WI38 (cell line): ENCODE measurements around the gene ESPN.
A peak's percentile ranks its signal among the peaks of the same experiment; 100 is the strongest.

Experiments used
- H3K4me3 ChIP-seq: 2 replicates; pipeline ENCODE4 v1.5.1; 2011; ENCODE audit warnings: low read depth, mild to moderate bottlenecking, control low read depth, low read length
- CTCF ChIP-seq: IDR thresholded peaks from 2 replicates; pipeline ENCODE4 v1.5.1; 2012; ENCODE audit warnings: low read depth, mild to moderate bottlenecking, control low read depth, low read length

ESPN gene

DNA sequence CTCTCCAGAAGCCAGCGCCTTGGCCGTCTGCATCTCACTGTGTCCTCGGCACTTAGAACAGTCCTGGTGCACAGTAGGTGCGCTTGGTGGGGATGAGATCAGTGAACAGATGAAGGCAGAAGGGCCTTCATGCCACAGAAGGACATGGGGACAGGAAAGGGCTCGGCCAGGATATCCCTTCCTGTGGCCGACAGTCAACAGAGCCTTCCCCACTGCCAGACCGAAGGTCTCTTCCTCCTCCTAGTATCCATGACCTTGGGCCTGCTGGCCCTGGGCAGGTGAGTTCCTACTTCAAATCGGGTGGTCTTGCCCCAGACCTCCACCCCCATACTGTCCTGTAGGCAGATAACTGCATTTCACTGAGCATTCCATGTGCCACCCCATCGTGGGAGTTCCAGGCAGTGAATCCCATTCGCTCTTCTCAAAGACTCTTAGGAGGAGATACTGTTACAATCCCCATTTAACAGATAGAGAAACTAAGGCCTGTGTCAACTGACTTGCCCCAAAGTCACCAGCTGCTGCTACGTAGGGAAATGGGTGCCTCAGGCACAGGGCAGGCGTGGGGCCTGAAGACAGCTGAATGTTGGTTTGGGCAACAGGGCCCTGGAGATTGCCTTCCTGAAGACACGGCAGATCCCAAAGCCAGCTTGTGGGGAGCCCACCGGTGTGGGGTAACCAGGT, 63.4 kb downstream of the ESPN start:
- H3K4me3 ChIP-seq, result no peak overlapping the region
- TF ChIP-seq CTCF, result no peak

GRCh38 chr1:6488602-6489382, 64.2 kb downstream of the ESPN start:
- H3K4me3 ChIP-seq, result no peak overlapping the region
- TF ChIP-seq CTCF, result no peak

DNA sequence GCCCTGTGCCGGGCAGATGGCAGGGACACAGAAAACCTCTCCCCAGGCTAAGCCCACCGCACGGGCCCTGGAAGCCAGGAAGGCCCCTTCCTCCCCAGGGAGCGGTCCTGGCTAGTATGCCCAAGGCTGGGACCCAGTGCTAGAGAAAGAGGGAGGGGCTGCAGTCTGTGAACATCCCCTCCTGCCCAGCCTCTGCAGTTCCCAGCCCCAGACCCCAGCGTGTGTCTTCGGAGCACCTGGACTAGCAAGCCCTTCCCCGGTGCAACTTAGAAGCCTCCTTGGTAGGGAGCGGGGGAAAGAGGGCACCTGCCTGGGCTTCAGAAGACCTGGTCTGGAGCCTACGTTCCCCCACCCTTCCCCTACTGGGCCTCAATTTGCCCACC, 64.8 kb downstream of the ESPN start:
- H3K4me3 ChIP-seq, result no peak overlapping the region
- no peak for TF ChIP-seq CTCF

DNA sequence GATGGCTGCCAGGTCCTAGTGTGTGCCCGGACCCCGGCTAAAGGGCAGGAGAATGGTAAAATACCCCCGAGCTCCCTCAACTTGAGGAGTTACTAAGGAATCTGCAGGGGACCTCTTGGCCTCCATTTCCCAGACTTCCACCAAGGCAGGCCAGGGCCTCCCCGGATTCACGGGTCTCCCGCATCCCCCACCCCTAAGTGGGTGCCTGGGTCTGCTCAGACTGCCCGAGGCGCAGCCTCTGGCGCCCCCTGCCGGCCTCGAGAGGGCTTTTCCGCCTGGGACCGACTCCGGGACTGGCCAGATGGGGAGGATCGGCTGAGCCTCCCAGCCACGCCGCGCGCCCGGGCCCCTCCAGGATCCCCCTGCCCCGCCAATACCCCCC, 65.2 kb downstream of the ESPN start:
- peak overlapping the region; percentile 66 for H3K4me3 ChIP-seq
- TF ChIP-seq CTCF, result peak; percentile 90

GRCh38 chr1:6490181-6491080, 65.9 kb downstream of the ESPN start:
- TF ChIP-seq CTCF, result no peak

GRCh38 chr1:6491081-6491449, 66.5 kb downstream of the ESPN start:
- no peak for TF ChIP-seq CTCF
- H3K4me3 ChIP-seq, result peak overlapping the region; percentile 66

More at GRCh38 chr1:6490181-6491080, 65.9 kb downstream of the ESPN start:
- peak overlapping the region; percentile 66 for H3K4me3 ChIP-seq
